GM12878 (cell line): Measurements from ENCODE around the gene TH.
"Not testable (repeated sequence)": the region's sequence is repeated elsewhere in the genome, so short reads cannot be mapped to it uniquely, and the experiment has no call there.

Source experiments
- ATF7 ChIP-seq: fragments of 450-650 bp; IDR thresholded peaks from 2 replicates; pipeline ENCODE4 v1.6.1; 2016; ENCODE audit warnings: low read depth, mild to moderate bottlenecking
- EP300 ChIP-seq, 2 experiments: fragments of 150-350 bp in 1 of 2; IDR thresholded peaks; 2 replicates each; pipeline ENCODE4 v1.6.1; 2011 to 2012; ENCODE audit warnings: low read depth in 2 of 2, low read length in 2 of 2, borderline replicate concordance in 1 of 2, improper control_type of control experiment in 1 of 2, inconsistent platforms in 1 of 2; ENCODE audit not compliant: control insufficient read depth in 1 of 2
- EZH2 ChIP-seq: IDR thresholded peaks from 2 replicates; pipeline ENCODE4 v1.6.1; 2012; ENCODE audit warnings: low read depth, mild to moderate bottlenecking, control low read depth, inconsistent platforms, low read length, borderline replicate concordance; ENCODE audit not compliant: control insufficient read depth
- NR2C2 ChIP-seq: IDR thresholded peaks from 2 replicates; pipeline ENCODE4 v1.6.1; 2011; ENCODE audit warnings: borderline replicate concordance, low read depth; ENCODE audit not compliant: control insufficient read depth, insufficient read length
- SPI1 ChIP-seq: IDR thresholded peaks from 2 replicates; pipeline ENCODE4 v1.6.1; 2011; ENCODE audit warnings: low read depth, mild to moderate bottlenecking, low read length, moderate library complexity, borderline replicate concordance; ENCODE audit not compliant: insufficient read depth
- TF ChIP-seq, protein P1 (sequence below): IDR thresholded peaks from 2 replicates; pipeline ENCODE4 v1.6.1; 2012; ENCODE audit warnings: low read length, inconsistent platforms

DNA sequence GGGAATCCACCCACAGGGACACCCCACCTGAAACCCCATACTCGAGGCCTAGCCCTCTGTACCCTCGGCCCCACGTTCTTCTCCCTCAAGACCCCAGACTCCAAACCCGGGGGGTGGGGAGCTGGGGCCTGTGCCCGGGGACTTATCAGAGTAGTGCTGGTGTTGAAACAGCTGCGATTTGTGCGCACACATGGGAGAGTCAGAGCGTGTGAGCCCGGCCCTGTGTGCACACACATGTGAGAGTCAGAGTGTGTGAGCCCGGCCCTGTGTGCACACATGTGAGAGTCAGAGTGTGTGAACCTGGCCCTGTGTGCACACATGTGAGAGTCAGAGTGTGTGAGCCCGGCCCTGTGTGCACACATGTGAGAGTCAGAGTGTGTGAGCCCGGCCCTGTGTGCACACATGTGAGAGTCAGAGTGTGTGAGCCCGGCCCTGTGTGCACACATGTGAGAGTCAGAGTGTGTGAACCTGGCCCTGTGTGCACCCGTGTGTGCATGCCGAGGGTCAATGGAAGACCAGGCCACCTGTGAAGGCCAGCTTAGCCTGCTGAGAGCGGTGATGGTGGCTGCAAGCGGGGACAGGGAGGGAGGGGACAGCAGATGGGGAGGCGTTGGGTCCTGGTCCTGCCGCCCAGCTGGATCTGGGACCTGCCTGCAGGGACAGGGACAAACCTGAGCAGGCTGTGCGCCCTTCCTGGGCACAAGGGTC lies 22.4 kb upstream of the TH start:
- not testable (repeated sequence) for TF ChIP-seq ATF7; EZH2; EP300 (IDR thresholded peaks at IDR 0.05; ENCODE audit: borderline replicate concordance in 1 of 2, control insufficient read depth in 1 of 2, low read depth in 2 of 2, low read length in 2 of 2); SPI1; NR2C2
- TF ChIP-seq, protein P1, sequence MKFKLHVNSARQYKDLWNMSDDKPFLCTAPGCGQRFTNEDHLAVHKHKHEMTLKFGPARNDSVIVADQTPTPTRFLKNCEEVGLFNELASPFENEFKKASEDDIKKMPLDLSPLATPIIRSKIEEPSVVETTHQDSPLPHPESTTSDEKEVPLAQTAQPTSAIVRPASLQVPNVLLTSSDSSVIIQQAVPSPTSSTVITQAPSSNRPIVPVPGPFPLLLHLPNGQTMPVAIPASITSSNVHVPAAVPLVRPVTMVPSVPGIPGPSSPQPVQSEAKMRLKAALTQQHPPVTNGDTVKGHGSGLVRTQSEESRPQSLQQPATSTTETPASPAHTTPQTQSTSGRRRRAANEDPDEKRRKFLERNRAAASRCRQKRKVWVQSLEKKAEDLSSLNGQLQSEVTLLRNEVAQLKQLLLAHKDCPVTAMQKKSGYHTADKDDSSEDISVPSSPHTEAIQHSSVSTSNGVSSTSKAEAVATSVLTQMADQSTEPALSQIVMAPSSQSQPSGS: not testable (repeated sequence)
